Natural killer cell treated with Interleukin-12 subunit alpha and Interleukin-12 subunit beta and Interleukin-15 and Interleukin-18, amount 100 ng/mL, for 72 hours (primary cell): Measurements from ENCODE around the gene ORC3. TPM values are rescaled to one million over a fixed set of nuclear protein-coding genes. Genes with fewer than 3 reads are reported as not detected.
A peak's percentile ranks its signal among the peaks of the same experiment; 100 is the strongest.

ENCODE experiments used
- ATAC-seq, 2 donors: fragments of 150-1000 bp; cut with Tn5 transposase in 1 of 2; sonication (Bioruptor Pico), chemical (Tn5 transposase) in 1 of 2; 2 replicates each; pipeline ENCODE4 v1.10.0; 2021
- DNase-seq: peaks from one replicate; pipeline ENCODE4 v3.0.0; 2022; ENCODE audit warnings: low spot score
- H3K27ac Mint-ChIP-seq, 2 donors: 1 replicate in 1 of 2; 2 replicates in 1 of 2; pipeline ENCODE4 v1.8.0; 2022; ENCODE audit warnings: mixed read lengths in 2 of 2, mild to moderate bottlenecking in 1 of 2, moderate library complexity in 1 of 2
- H3K27me3 Mint-ChIP-seq, 2 donors: 1 replicate in 1 of 2; 2 replicates in 1 of 2; pipeline ENCODE4 v1.8.0; 2022; ENCODE audit warnings: mixed read lengths in 2 of 2
- H3K36me3 Mint-ChIP-seq: one replicate; pipeline ENCODE4 v1.8.0; 2022; ENCODE audit warnings: mixed read lengths
- H3K4me1 Mint-ChIP-seq, 2 donors: 1 replicate in 1 of 2; 2 replicates in 1 of 2; pipeline ENCODE4 v1.8.0; 2022; ENCODE audit warnings: low read depth in 2 of 2, mixed read lengths in 2 of 2, mild to moderate bottlenecking in 1 of 2
- H3K4me3 Mint-ChIP-seq: one replicate; pipeline ENCODE4 v1.8.0; 2022; ENCODE audit warnings: mixed read lengths
- H3K9me3 Mint-ChIP-seq: 2 replicates; pipeline ENCODE4 v1.8.0; 2022; ENCODE audit warnings: mixed read lengths
- total RNA-seq, 2 donors: library from RNA; stranded (reverse); gene quantifications; one replicate each; pipeline ENCODE4 v1.2.3, GENCODE V29; 2022

Gene ORC3
- total RNA-seq, 2 donors from 2014 or later: 24.6 to 30.9 TPM

GRCh38 chr6:87623248-87623647 lies 33.3 kb downstream of the ORC3 start:
- Mint-ChIP-seq H3K27ac (no peak overlapping the region), H3K27me3 (no peaks in the 10 kb centered on the region), H3K4me1 (no peaks in the 10 kb centered on the region), H3K4me3 (no peak overlapping the region), H3K9me3 (no peaks in the 10 kb centered on the region), H3K36me3 (peaks cover 9% of the 10 kb centered on the region)
- DNase-seq (no peak), ATAC-seq (no peak)

DNA sequence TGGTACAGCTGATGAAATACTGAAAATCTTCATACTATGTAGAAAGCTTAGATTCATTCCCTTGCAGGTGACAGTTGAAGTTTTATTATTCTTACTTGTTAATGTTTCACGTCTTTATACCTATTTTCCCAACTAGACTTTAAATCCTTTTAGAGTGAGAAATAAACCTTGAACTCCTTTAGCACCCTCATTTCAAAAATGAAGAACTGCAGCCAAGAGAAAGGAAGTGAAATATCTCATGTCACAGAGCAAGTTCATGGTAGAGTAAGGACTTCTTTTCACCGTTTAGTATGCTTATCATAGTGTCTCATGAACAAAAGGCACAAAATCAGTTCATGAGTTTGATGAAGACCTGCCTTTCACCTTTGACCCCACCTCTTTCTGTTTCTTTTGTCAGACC lies 38.5 kb downstream of the ORC3 start:
- Mint-ChIP-seq H3K4me3 (no peak overlapping the region), H3K36me3 (peaks cover 9% of the 10 kb centered on the region), H3K27ac (no peak overlapping the region), H3K4me1 (no peaks in the 10 kb centered on the region), H3K9me3 (no peaks in the 10 kb centered on the region), H3K27me3 (no peaks in the 10 kb centered on the region)
- DNase-seq (no peak), ATAC-seq (no peak)

- ATAC-seq (no peak), DNase-seq (no peak)
- Mint-ChIP-seq H3K27me3 (no peaks in the 10 kb centered on the region), H3K36me3 (peaks cover 9% of the 10 kb centered on the region), H3K4me3 (no peak overlapping the region), H3K9me3 (no peaks in the 10 kb centered on the region), H3K4me1 (no peaks in the 10 kb centered on the region), H3K27ac (no peak overlapping the region)
Observed at GRCh38 chr6:87628881-87629280, 38.9 kb downstream of the ORC3 start.

DNA sequence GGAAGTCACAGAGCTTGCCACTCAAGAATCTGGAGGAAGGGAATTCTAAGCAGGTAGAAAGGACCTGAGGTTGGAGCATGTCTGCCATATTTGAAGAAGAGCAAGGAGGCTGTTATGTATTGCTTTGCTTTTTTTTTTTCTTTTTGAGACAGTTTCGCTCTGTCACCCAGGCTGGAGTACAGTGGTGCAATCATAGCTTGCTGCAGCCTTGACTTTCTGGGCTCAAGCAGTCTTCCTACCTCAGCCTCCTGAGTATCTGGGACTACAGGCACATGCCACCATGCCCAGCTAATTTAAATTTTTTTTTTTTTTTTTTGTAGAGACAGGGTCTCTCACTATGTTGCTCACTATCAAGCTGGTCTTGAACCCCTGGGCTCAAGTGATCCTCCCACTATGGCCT lies 40.8 kb downstream of the ORC3 start:
- Mint-ChIP-seq H3K9me3 (no peaks in the 10 kb centered on the region), H3K4me3 (no peak overlapping the region), H3K36me3 (peaks cover 6% of the 10 kb centered on the region), H3K27ac (no peak overlapping the region), H3K27me3 (no peaks in the 10 kb centered on the region), H3K4me1 (no peaks in the 10 kb centered on the region)
- ATAC-seq (no peak), DNase-seq (no peak)

GRCh38 chr6:87633851-87634250 lies 43.9 kb downstream of the ORC3 start:
- Mint-ChIP-seq H3K9me3 (no peaks in the 10 kb centered on the region), H3K27me3 (no peaks in the 10 kb centered on the region), H3K4me3 (no peak overlapping the region), H3K36me3 (peaks cover 11% of the 10 kb centered on the region), H3K4me1 (peaks cover 0 to 3% of the 10 kb centered on the region in 2 donors), H3K27ac (no peak overlapping the region)
- ATAC-seq (no peak), DNase-seq (no peak)

DNA sequence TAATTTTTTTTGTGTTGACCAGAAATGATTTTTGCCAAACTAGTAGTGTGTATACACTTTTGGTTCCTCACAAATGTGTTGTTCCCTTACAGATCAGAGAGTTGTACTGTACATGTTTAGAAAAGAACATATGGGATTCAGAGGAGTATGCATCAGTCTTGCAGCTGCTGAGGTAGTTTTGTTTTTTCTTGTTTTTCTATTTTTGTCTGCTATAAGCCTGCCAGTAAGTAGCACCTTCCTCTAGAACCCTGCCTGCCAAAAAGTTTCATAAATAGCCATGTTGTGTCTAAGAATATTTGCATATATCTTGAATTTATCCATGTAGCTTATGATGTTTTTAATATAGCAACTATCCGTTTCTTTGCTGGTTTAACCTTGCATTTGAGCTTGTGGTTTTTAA lies 46.4 kb downstream of the ORC3 start:
- ATAC-seq (no peak), DNase-seq (no peak)
- Mint-ChIP-seq H3K4me3 (no peak overlapping the region), H3K9me3 (no peaks in the 10 kb centered on the region), H3K4me1 (peaks cover 0 to 3% of the 10 kb centered on the region in 2 donors), H3K27ac (no peak overlapping the region), H3K27me3 (no peaks in the 10 kb centered on the region), H3K36me3 (peaks cover 11% of the 10 kb centered on the region)

GRCh38 chr6:87637106-87637505 lies 47.2 kb downstream of the ORC3 start:
- Mint-ChIP-seq H3K27ac (no peak overlapping the region), H3K4me1 (peaks cover 0 to 3% of the 10 kb centered on the region in 2 donors), H3K4me3 (no peak overlapping the region), H3K36me3 (peaks cover 11% of the 10 kb centered on the region), H3K9me3 (no peaks in the 10 kb centered on the region), H3K27me3 (no peaks in the 10 kb centered on the region)
- no peak for ATAC-seq
- DNase-seq: no peak

DNA sequence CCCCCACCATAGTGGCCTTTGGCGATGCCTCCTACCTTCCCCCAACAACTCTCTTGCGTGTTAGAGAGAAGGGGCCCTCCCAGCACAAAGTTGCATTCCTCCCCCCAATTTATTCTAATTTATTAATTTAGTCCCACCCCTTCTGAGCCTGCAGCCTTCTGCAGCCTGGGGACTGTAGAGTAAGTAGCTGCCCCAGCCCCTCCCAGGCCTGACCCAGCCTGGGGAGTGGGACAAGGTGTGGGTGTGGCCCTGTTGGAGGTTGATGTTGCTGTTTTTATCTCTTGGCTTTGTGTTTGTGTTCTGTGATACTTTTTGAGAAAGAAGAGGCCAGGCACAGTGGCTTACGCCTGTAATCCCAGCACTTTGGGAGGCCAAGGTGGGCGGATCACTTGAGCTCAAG lies 49.4 kb downstream of the ORC3 start:
- no peak for ATAC-seq
- Mint-ChIP-seq H3K36me3 (peaks cover 11% of the 10 kb centered on the region), H3K27ac (no peak overlapping the region), H3K4me1 (peaks cover 0 to 3% of the 10 kb centered on the region in 2 donors), H3K9me3 (no peaks in the 10 kb centered on the region), H3K4me3 (no peak overlapping the region), H3K27me3 (no peaks in the 10 kb centered on the region)
- no peak for DNase-seq

DNA sequence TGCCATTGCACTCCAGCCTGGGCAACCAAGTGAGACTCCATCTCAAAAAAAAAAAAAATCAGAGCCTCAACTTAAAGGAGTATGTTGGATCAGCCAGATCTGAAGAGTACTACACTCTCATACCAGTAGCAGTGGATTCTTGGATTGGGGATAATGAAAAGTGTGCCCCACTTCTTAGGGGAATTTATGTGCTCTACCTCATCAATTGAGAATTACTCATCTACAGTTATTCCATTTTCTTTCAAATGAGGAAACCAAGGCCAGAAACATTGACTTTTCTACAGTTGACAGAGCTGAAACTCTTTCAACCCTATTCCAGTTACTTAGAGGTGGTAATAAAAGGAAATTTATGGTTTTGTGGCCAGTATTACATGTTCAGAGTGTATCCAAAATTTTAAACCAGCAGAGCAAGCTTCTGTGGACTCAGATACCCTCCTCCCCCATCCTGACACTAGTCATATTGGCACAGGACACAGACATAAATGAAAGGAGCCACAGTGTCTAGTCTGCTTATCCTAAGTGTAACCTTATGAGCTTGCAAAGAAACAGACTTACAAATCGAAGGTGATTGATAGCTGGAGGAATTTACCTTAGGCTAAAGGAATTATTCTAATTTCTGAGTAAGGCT lies 51.2 kb downstream of the ORC3 start:
- no peaks in the 10 kb centered on the region for H3K27me3 Mint-ChIP-seq
- H3K9me3 Mint-ChIP-seq: no peaks in the 10 kb centered on the region
- no peak overlapping the region for H3K4me3 Mint-ChIP-seq
- ATAC-seq (peak in 1 of 2 donors; percentile 73), DNase-seq (no peak)
- H3K27ac Mint-ChIP-seq: no peak overlapping the region
- H3K4me1 Mint-ChIP-seq: peaks cover 3 to 10% of the 10 kb centered on the region in 2 donors
- peaks cover 5% of the 10 kb centered on the region for H3K36me3 Mint-ChIP-seq

- DNase-seq (no peak), ATAC-seq (peak; percentile 56 to 63)
- Mint-ChIP-seq H3K4me3 (peak overlapping the region; percentile 78), H3K27me3 (no peaks in the 10 kb centered on the region), H3K4me1 (peaks cover 0 to 10% of the 10 kb centered on the region in 2 donors), H3K9me3 (no peaks in the 10 kb centered on the region), H3K27ac (peak overlapping the region; percentile 39 to 50), H3K36me3 (no peaks in the 10 kb centered on the region)
Observed at GRCh38 chr6:87645080-87645479, 55.1 kb downstream of the ORC3 start.

DNA sequence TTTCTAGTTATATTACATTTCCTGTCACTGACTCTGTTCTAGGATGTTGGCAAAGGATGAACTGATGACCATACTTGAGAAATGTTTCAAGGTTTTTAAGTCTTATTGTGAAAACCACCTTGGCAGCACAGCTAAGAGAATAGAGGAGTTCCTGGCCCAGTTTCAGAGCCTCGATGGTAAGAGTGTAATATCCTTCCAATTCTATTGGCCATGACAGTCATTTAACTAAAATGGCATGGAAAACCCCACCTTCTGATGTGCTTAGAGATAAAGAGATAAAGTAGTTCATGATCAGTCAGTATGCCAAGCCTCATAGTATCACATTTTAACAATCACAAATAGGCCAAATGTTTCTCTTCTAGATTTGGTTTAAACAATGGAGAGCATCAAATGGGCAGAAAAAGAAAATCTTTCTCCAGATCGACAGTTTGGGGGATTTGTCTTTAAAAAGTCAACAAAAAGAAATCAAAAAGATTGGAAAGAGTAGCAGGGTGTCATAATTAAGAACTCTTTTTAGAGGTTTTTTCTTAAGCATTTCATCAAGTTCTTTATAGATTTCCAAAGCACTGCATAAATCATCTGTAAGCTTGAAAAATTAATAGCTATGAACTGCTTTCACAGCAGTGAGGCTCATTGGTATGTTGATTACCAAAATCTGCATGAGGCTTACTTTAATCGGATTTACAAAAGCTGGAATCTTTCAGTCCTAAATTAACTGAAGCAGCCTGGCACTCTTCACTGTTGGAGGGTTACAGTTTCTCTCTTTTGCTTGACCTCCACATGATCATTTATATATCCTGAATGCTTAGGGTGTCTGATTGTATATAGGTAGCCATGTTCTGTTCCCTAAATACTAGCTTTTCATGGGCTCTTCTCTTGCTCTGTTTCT lies 63.4 kb downstream of the ORC3 start:
- Mint-ChIP-seq H3K4me1 (peaks cover 4 to 13% of the 10 kb centered on the region in 2 donors), H3K9me3 (no peaks in the 10 kb centered on the region), H3K4me3 (peak overlapping the region; percentile 15), H3K27ac (peak overlapping the region in 1 of 2 donors; percentile 48), H3K27me3 (no peaks in the 10 kb centered on the region), H3K36me3 (peaks cover 24% of the 10 kb centered on the region)
- DNase-seq: no peak
- peak in 1 of 2 donors; percentile 60 for ATAC-seq

GRCh38 chr6:87654122-87654521 lies 64.2 kb downstream of the ORC3 start:
- ATAC-seq (no peak), DNase-seq (no peak)
- Mint-ChIP-seq H3K36me3 (peaks cover 24% of the 10 kb centered on the region), H3K27me3 (no peaks in the 10 kb centered on the region), H3K4me3 (no peak overlapping the region), H3K4me1 (peaks cover 4 to 13% of the 10 kb centered on the region in 2 donors), H3K9me3 (no peaks in the 10 kb centered on the region), H3K27ac (no peak overlapping the region)

DNA sequence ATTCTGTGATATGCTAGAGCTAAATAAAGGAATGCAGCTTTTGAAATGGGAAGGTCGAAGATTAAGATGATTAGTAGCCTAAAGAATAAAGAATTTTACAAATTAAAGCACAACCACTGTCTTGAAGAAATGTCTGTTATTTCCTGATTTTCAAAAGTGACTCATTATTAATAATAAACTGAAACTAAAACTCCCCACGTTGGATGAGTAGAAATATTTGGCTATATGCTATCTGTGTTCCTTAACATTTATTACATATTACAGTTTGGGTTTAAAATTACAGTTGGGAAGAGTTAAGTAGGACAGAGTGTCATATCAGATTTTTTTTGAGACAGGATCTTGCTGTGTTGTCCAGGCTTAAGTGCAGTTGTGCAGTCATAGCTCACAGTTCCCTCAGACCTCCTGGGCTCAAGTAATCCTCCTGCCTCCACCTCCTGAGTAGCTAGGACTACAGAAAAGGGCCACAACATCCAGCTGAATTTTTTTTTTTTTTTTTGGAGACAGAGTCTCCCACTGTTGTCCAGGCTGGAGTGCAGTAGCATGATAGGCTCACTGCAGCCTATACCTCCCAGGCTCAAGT lies 65.0 kb downstream of the ORC3 start:
- Mint-ChIP-seq H3K4me1 (peaks cover 4 to 13% of the 10 kb centered on the region in 2 donors), H3K36me3 (peaks cover 24% of the 10 kb centered on the region), H3K27me3 (no peaks in the 10 kb centered on the region), H3K9me3 (no peaks in the 10 kb centered on the region), H3K4me3 (no peak overlapping the region), H3K27ac (no peak overlapping the region)
- DNase-seq: no peak
- ATAC-seq: no peak

DNA sequence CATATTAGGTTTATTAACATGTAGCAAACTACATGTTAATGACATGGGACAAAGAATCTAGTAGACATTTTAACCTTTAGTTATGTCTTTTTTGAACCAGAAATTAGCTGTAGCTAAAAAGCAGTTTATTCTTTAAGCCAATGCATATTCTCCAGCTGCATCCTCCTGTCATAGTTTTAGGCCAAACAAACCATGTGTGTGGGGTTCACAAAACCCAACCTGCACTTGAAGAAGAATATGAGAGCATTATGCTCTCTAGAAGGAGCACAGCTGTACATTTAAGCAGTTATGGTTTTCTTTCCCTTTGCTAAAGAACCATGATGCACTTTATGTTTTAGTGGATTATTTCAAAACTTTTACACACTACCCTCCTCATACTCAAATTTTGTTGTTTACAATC lies 65.9 kb downstream of the ORC3 start:
- Mint-ChIP-seq H3K27ac (no peak overlapping the region), H3K9me3 (no peaks in the 10 kb centered on the region), H3K36me3 (peaks cover 24% of the 10 kb centered on the region), H3K4me1 (peaks cover 4 to 13% of the 10 kb centered on the region in 2 donors), H3K27me3 (no peaks in the 10 kb centered on the region), H3K4me3 (no peak overlapping the region)
- DNase-seq (no peak), ATAC-seq (no peak)
